H1 (cell line): ENCODE data around the gene CFAP97D2. TPM values are rescaled to one million over a fixed set of nuclear protein-coding genes. Genes with fewer than 3 reads are reported as not detected.

ENCODE experiments used
- CTCF ChIA-PET: fragments of 300-600 bp; sonication (Branson Sonifier 250); formaldehyde crosslinking; loops from one replicate; lab custom pipeline; 2021; ENCODE audit not compliant: partially characterized antibody; lab: Charles Lee
- POLR2A ChIA-PET: fragments of 300-600 bp; sonication (Branson Sonifier 250); formaldehyde crosslinking; loops from one replicate; lab custom pipeline; 2021; ENCODE audit warnings: inconsistent platforms; ENCODE audit not compliant: partially characterized antibody; lab: Charles Lee
- DNase-seq, 2 experiments: peaks; one replicate each; pipeline versions ENCODE4 v3.0.0 to v3.0.0-alpha.2; 2010 to 2022; ENCODE audit warnings: low spot score in 2 of 2, low read depth in 1 of 2, mixed read lengths in 1 of 2
- FAIRE-seq: peaks from 2 replicates; lab custom pipeline; 2011; peaks lifted over from hg19 to GRCh38; lab: Jason Lieb, UNC
- H2AFZ ChIP-seq: 2 replicates; pipeline ENCODE4 v1.8.1; 2012; ENCODE audit warnings: low read length, inconsistent platforms
- H2AK5ac ChIP-seq: 2 replicates; pipeline ENCODE4 v1.6.1; 2013; ENCODE audit warnings: low read depth, low read length
- H2BK120ac ChIP-seq: replicated peaks from 2 replicates; pipeline ENCODE3; 2013; ENCODE audit warnings: low read depth, low read length, inconsistent platforms
- H2BK12ac ChIP-seq: 2 replicates; pipeline ENCODE4 v1.6.1; 2013; ENCODE audit warnings: low read depth, low read length
- H2BK15ac ChIP-seq: 2 replicates; pipeline ENCODE4 v1.6.1; 2013; ENCODE audit warnings: low read length
- H2BK20ac ChIP-seq: 2 replicates; pipeline ENCODE4 v1.6.1; 2013; ENCODE audit warnings: low read length
- H2BK5ac ChIP-seq: 2 replicates; pipeline ENCODE4 v1.6.1; 2013; ENCODE audit warnings: low read depth, low read length
- H3K14ac ChIP-seq: 2 replicates; pipeline ENCODE4 v1.6.1; 2013; ENCODE audit warnings: inconsistent platforms; ENCODE audit not compliant: insufficient read length
- H3K18ac ChIP-seq: 2 replicates; pipeline ENCODE4 v1.6.1; 2013; ENCODE audit warnings: low read length; ENCODE audit errors: extremely low read depth
- H3K23ac ChIP-seq: 2 replicates; pipeline ENCODE4 v1.6.1; 2013; ENCODE audit warnings: inconsistent platforms; ENCODE audit not compliant: insufficient read length
- H3K23me2 ChIP-seq: 2 replicates; pipeline ENCODE4 v1.6.1; 2013; ENCODE audit warnings: low read depth, low read length
- H3K27ac ChIP-seq: 2 replicates; pipeline ENCODE4 v1.6.1; 2011; ENCODE audit warnings: low read depth, low read length, inconsistent platforms
- H3K27me3 ChIP-seq, 4 experiments: replicated peaks in 1 of 4; 1 replicate in 1 of 4; 2 replicates in 3 of 4; pipeline versions ENCODE4 v1.6.1 to v1.8.1; 2011 to 2013; ENCODE audit warnings: low read length in 3 of 4, mild to moderate bottlenecking in 3 of 4, inconsistent platforms in 2 of 4, mixed read lengths in 2 of 4, moderate library complexity in 1 of 4; ENCODE audit not compliant: control insufficient read depth in 3 of 4, insufficient read depth in 3 of 4; ENCODE audit errors: extremely low read depth in 1 of 4
- H3K36me3 ChIP-seq, 4 experiments: 2 replicates each; pipeline versions ENCODE4 v1.6.1 to v1.8.1; 2011 to 2013; ENCODE audit warnings: mild to moderate bottlenecking in 4 of 4, low read length in 3 of 4, moderate library complexity in 2 of 4, control low read depth in 1 of 4, inconsistent platforms in 1 of 4; ENCODE audit not compliant: insufficient read depth in 4 of 4, control insufficient read depth in 2 of 4
- H3K4ac ChIP-seq: replicated peaks from 2 replicates; pipeline ENCODE3; 2013; ENCODE audit warnings: low read length, low read depth, mixed read lengths, inconsistent platforms; ENCODE audit not compliant: insufficient read length
- H3K4me1 ChIP-seq, 4 experiments: replicated peaks in 1 of 4; 1 replicate in 1 of 4; 2 replicates in 3 of 4; pipeline versions ENCODE4 v1.6.1 to v1.8.1; 2011 to 2013; ENCODE audit warnings: low read length in 3 of 4, inconsistent platforms in 2 of 4, mixed read lengths in 1 of 4; ENCODE audit not compliant: insufficient read depth in 4 of 4, control insufficient read depth in 3 of 4
- H3K4me2 ChIP-seq, 2 experiments: 2 replicates each; pipeline versions ENCODE4 v1.6.1 to v1.8.1; 2011 to 2013; ENCODE audit warnings: low read depth in 2 of 2, low read length in 2 of 2, control low read depth in 1 of 2, inconsistent platforms in 1 of 2, mild to moderate bottlenecking in 1 of 2; ENCODE audit not compliant: insufficient read depth in 1 of 2
- H3K4me3 ChIP-seq, 4 experiments: fragments of 200-600, 300-600 bp in 1 of 4; sonication (generic), shearing (Covaris generic), sonication (Bioruptor Twin) in 1 of 4; 2 replicates each; pipeline versions ENCODE4 v1.5.1 to v1.8.1; 2011 to 2016; ENCODE audit warnings: low read length in 4 of 4, low read depth in 3 of 4, control low read depth in 2 of 4, inconsistent platforms in 2 of 4, mild to moderate bottlenecking in 2 of 4, mixed read lengths in 1 of 4, moderate library complexity in 1 of 4; ENCODE audit not compliant: insufficient read depth in 2 of 4; ENCODE audit errors: extremely low read depth in 1 of 4
- H3K56ac ChIP-seq: replicated peaks from 2 replicates; pipeline ENCODE3; 2013; ENCODE audit warnings: low read depth, mild to moderate bottlenecking, mixed read lengths, low read length, inconsistent platforms; ENCODE audit not compliant: insufficient read length
- H3K79me1 ChIP-seq: 2 replicates; pipeline ENCODE4 v1.6.1; 2013; ENCODE audit warnings: low read depth, low read length, control low read depth
- H3K79me2 ChIP-seq, 2 experiments: 2 replicates each; pipeline versions ENCODE4 v1.6.1 to v1.8.1; 2012 to 2013; ENCODE audit warnings: low read length in 2 of 2, mild to moderate bottlenecking in 2 of 2, inconsistent platforms in 1 of 2; ENCODE audit not compliant: insufficient read depth in 2 of 2, control insufficient read depth in 1 of 2
- H3K9ac ChIP-seq, 4 experiments: replicated peaks in 1 of 4; 1 replicate in 1 of 4; 2 replicates in 3 of 4; pipeline versions ENCODE4 v1.6.1 to v1.8.1; 2011 to 2013; ENCODE audit warnings: low read depth in 3 of 4, low read length in 3 of 4, control low read depth in 2 of 4, mild to moderate bottlenecking in 2 of 4, moderate library complexity in 2 of 4, inconsistent platforms in 1 of 4; ENCODE audit errors: extremely low read depth in 1 of 4
- H3K9me3 ChIP-seq, 2 experiments: 2 replicates each; pipeline versions ENCODE4 v1.6.1 to v1.8.1; 2012 to 2013; ENCODE audit warnings: mild to moderate bottlenecking in 2 of 2, moderate library complexity in 2 of 2, control low read depth in 1 of 2, inconsistent platforms in 1 of 2, low read depth in 1 of 2, low read length in 1 of 2, mixed read lengths in 1 of 2; ENCODE audit not compliant: insufficient read depth in 2 of 2
- H4K20me1 ChIP-seq, 2 experiments: replicated peaks in 1 of 2; 2 replicates each; pipeline versions ENCODE3 to v1.8.1; 2011 to 2013; ENCODE audit warnings: inconsistent platforms in 2 of 2, low read length in 2 of 2, mild to moderate bottlenecking in 1 of 2; ENCODE audit not compliant: insufficient read depth in 2 of 2, control insufficient read depth in 1 of 2
- H4K5ac ChIP-seq: 2 replicates; pipeline ENCODE4 v1.6.1; 2013; ENCODE audit warnings: low read length, low read depth, mixed read lengths, inconsistent platforms; ENCODE audit not compliant: insufficient read length
- H4K8ac ChIP-seq: 2 replicates; pipeline ENCODE4 v1.8.0; 2013; ENCODE audit warnings: mild to moderate bottlenecking, moderate library complexity, low read length, inconsistent platforms; ENCODE audit not compliant: insufficient read depth; ENCODE audit errors: extremely low read depth
- H4K91ac ChIP-seq: replicated peaks from 2 replicates; pipeline ENCODE3; 2013; ENCODE audit warnings: low read length, mixed read lengths, inconsistent platforms; ENCODE audit not compliant: insufficient read length
- CBX5 ChIP-seq: fragments of 300-800, 300-1000 bp; sonication (generic); IDR thresholded peaks from 2 replicates; pipeline ENCODE4 v1.7.1; 2016; ENCODE audit warnings: antibody characterized with exemption, low read length, low read depth
- CBX8 ChIP-seq: fragments of 300-800, 300-1000 bp; sonication (generic); IDR thresholded peaks from 2 replicates; pipeline ENCODE4 v1.7.1; 2016; ENCODE audit warnings: low read depth, low read length, borderline replicate concordance
- CREB1 ChIP-seq: IDR thresholded peaks from 2 replicates; pipeline ENCODE4 v1.6.1; 2012; ENCODE audit warnings: inconsistent platforms
- GABPA ChIP-seq: IDR thresholded peaks from 2 replicates; pipeline ENCODE4 v1.6.1; 2011; ENCODE audit warnings: mild to moderate bottlenecking, low read length, moderate library complexity, borderline replicate concordance; ENCODE audit not compliant: insufficient read depth
- GTF2F1 ChIP-seq: IDR thresholded peaks from 2 replicates; pipeline ENCODE4 v1.6.1; 2012; ENCODE audit warnings: low read depth, low read length, improper control_type of control experiment, borderline replicate concordance
- HDAC2 ChIP-seq, 2 experiments: fragments of 300-600 bp in 1 of 2; sonication (generic) in 1 of 2; IDR thresholded peaks; 2 replicates each; pipeline ENCODE4 v1.6.1; 2011 to 2012; ENCODE audit warnings: low read depth in 2 of 2, low read length in 2 of 2, mild to moderate bottlenecking in 2 of 2, moderate library complexity in 2 of 2, borderline replicate concordance in 1 of 2, inconsistent platforms in 1 of 2
- JUN ChIP-seq: IDR thresholded peaks from 2 replicates; pipeline ENCODE4 v1.6.1; 2011; ENCODE audit warnings: low read depth, mild to moderate bottlenecking, improper control_type of control experiment, low read length
- POLR2AphosphoS5 ChIP-seq: IDR thresholded peaks from 2 replicates; pipeline ENCODE4 v1.6.1; 2011; ENCODE audit warnings: low read depth, low read length
- POU5F1 ChIP-seq: IDR thresholded peaks from 2 replicates; pipeline ENCODE4 v1.6.1; 2011; ENCODE audit warnings: low read depth, mild to moderate bottlenecking, low read length, moderate library complexity
- SAP30 ChIP-seq: fragments of 300-600 bp; sonication (generic); IDR thresholded peaks from 2 replicates; pipeline ENCODE4 v1.7.1; 2012; ENCODE audit warnings: low read length, moderate library complexity, mild to moderate bottlenecking, inconsistent platforms; ENCODE audit not compliant: insufficient read depth, insufficient replicate concordance
- SP1 ChIP-seq: IDR thresholded peaks from 2 replicates; pipeline ENCODE4 v1.6.1; 2011; ENCODE audit warnings: low read depth, low read length
- SP2 ChIP-seq: IDR thresholded peaks from 2 replicates; pipeline ENCODE4 v1.6.1; 2012; ENCODE audit warnings: mild to moderate bottlenecking, low read length, inconsistent platforms
- TAF1 ChIP-seq: IDR thresholded peaks from 2 replicates; pipeline ENCODE4 v1.6.1; 2011; ENCODE audit warnings: mild to moderate bottlenecking, low read depth, low read length
- YY1 ChIP-seq: IDR thresholded peaks from 2 replicates; pipeline ENCODE4 v1.6.1; 2011; ENCODE audit warnings: low read depth, mild to moderate bottlenecking, low read length
- WGBS, 2 experiments: shearing (Covaris generic) in 1 of 2; methylation state at CpG; one replicate each; pipeline versions ENCODE4 v1.1.6 to v1.1.7; 2013 to 2015; ENCODE audit warnings: low lambda C conversion rate in 2 of 2, mixed read lengths in 2 of 2, inconsistent platforms in 1 of 2, low coverage in 1 of 2, missing lambda C conversion rate in 1 of 2; ENCODE audit not compliant: insufficient replicate concordance in 2 of 2, insufficient coverage in 1 of 2, insufficient read length in 1 of 2; ENCODE audit errors: extremely low coverage in 1 of 2, missing lambda C conversion rate in 1 of 2; 5-methylcytosine and 5-hydroxymethylcytosine counted together
- polyA plus RNA-seq, 7 experiments: library from polyadenylated mRNA; depleted of rRNA in 3 of 7; stranded (reverse) in 5 of 7; unstranded in 2 of 7; fragments of >200 nt in 5 of 7; fragments of 200-250 nt in 2 of 7; gene quantifications; 1 replicate in 5 of 7; 2 replicates in 1 of 7; 4 replicates in 1 of 7; pipeline versions ENCODE4 v1.2.1 to v1.2.3, GENCODE V29; 2011 to 2013; ENCODE audit warnings: missing spikeins in 2 of 7, mixed read lengths in 2 of 7
- total RNA-seq: library from RNA; stranded (reverse); fragmentation: NEBNext Ultra II Directional; extraction: Animal tissue kit (Norgen Biotek cat#: 25700); gene quantifications from 2 replicates; pipeline ENCODE4 v1.2.1, GENCODE V29; 2021
- TF ChIP-seq, protein P1 (sequence below): IDR thresholded peaks from 2 replicates; pipeline ENCODE4 v1.6.1; 2012; ENCODE audit warnings: inconsistent platforms

Gene CFAP97D2
- total and polyA plus RNA-seq, 2 of the 8 experiments (the other 6 are each of a cell fraction or from before 2014, with no cell fraction given): not detected

DNA sequence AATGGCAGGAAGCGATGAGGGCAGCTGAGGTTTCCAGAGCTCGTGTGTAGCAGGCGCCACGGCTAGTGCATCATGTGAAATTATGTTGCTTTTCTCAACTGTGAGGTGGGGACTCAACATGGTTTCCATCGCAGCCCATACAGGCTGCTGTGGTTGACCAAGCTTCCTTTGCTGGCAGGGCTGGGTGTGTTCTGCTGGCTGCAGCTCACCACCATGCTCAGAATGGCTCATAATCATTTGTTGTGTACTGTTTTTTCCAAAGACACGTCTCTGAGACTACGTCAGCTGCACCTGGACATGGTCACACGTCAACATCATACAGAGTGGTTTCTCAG is 30.6 kb upstream of the CFAP97D2 start:
- Histone ChIP-seq H3K23me2 (peaks cover 3% of the 10 kb centered on the region; the same call in 1 of the 2 replicates), H3K14ac (no peak overlapping the region), H4K91ac (no peak overlapping the region), H3K79me2 (no peaks in the 10 kb centered on the region), H3K27me3 (no peaks in the 10 kb centered on the region; a peak in 1 of 7 replicates), H3K4me1 (peaks cover 0 to 3% (median 1%) of the 10 kb centered on the region in 4 experiments; a peak in 2 of 7 replicates), H2AFZ (no peak overlapping the region), H3K79me1 (no peaks in the 10 kb centered on the region), H3K4me2 (no peak overlapping the region), H2BK12ac (no peak overlapping the region; the same call in 1 of the 2 replicates), H4K5ac (no peak overlapping the region), H3K9me3 (no peaks in the 10 kb centered on the region), H3K18ac (no peak overlapping the region), H3K23ac (no peak overlapping the region), H3K56ac (no peak overlapping the region), H3K4ac (no peak overlapping the region), H2AK5ac (no peak overlapping the region), H3K27ac (no peak overlapping the region), H2BK120ac (no peak overlapping the region), H3K36me3 (no peaks in the 10 kb centered on the region), H3K9ac (no peak overlapping the region), H2BK15ac (no peak overlapping the region), H3K4me3 (no peak overlapping the region), H4K20me1 (no peaks in the 10 kb centered on the region), H2BK20ac (no peak overlapping the region), H4K8ac (no peak overlapping the region), H2BK5ac (no peak overlapping the region)
- FAIRE-seq (no peak), DNase-seq (no peak)
- WGBS, 2 experiments: 89% methylated on average over 8 of the region's 8 CpGs; no CpG with 5 or more reads in 1 of the 2 experiments
- ChIA-PET POLR2A (interaction anchor here (1.2 kb wide), 1 partner anchor 14 kb away, joined by 3 read pairs; no protein-coding TSS in a partner anchor), CTCF (interaction anchor here (0.7 to 0.9 kb wide), 2 partner anchors 16 to 21 kb away, joined by 3 to 4 read pairs; no protein-coding TSS in a partner anchor)
- TF ChIP-seq CBX5: no peak
- no peak for TF ChIP-seq HDAC2 (IDR thresholded peaks at IDR 0.05; ENCODE audit: borderline replicate concordance in 1 of 2, low read depth in 2 of 2, low read length in 2 of 2)
- TF ChIP-seq CBX8: no peak
- no peak for TF ChIP-seq CREB1
- no peak for TF ChIP-seq SAP30
- TF ChIP-seq SP2: no peak
- TF ChIP-seq YY1: no peak
- no peak for TF ChIP-seq JUN
- no peak for TF ChIP-seq POU5F1
- TF ChIP-seq, protein P1, sequence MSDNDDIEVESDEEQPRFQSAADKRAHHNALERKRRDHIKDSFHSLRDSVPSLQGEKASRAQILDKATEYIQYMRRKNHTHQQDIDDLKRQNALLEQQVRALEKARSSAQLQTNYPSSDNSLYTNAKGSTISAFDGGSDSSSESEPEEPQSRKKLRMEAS: no peak
- TF ChIP-seq SP1: no peak
- TF ChIP-seq GABPA: no peak
- TF ChIP-seq GTF2F1: no peak
- no peak for TF ChIP-seq TAF1
- no peak for TF ChIP-seq POLR2AphosphoS5
